GM12878 (cell line): ENCODE results near the gene TMED5. TPM values are rescaled to one million over a fixed set of nuclear protein-coding genes. Genes with fewer than 3 reads are reported as not detected.
"Not testable (repeated sequence)": the region's sequence is repeated elsewhere in the genome, so short reads cannot be mapped to it uniquely, and the experiment has no call there.

Source experiments
- ATAC-seq: fragments of 200-7000 bp; cut with Tn5 transposase; 3 replicates; pipeline ENCODE4 v1.9.1; 2020; ENCODE audit warnings: mild to moderate bottlenecking, moderate library complexity
- BruUV-seq: library from RNA; stranded (reverse); fragments of 400-500 nt; replicated peaks from 2 replicates; lab custom pipeline; 2021; lab: Mats Ljungman, UMichigan
- CTCF ChIA-PET: fragments of 300-600 bp; sonication (Branson Sonifier 250); formaldehyde crosslinking; extraction: SDS; loops from one replicate; lab custom pipeline; 2021; ENCODE audit warnings: inconsistent platforms; lab: Yijun Ruan, JAX
- POLR2A ChIA-PET: fragments of 350-600 bp; formaldehyde crosslinking; extraction: SDS; loops from one replicate; lab custom pipeline; 2021; ENCODE audit warnings: inconsistent platforms; lab: Charles Lee
- RAD21 ChIA-PET: fragments of 300-600 bp; sonication (Branson Sonifier 250); formaldehyde crosslinking; loops from one replicate; lab custom pipeline; 2023; ENCODE audit warnings: antibody characterized with exemption; ENCODE audit not compliant: unreplicated experiment; lab: Charles Lee
- SMC1A ChIA-PET: fragments of 300-600 bp; sonication (Branson Sonifier 250); formaldehyde crosslinking; loops from one replicate; lab custom pipeline; 2023; ENCODE audit not compliant: unreplicated experiment, uncharacterized antibody; lab: Charles Lee
- DNase-seq: peaks from one replicate; pipeline ENCODE4 v3.0.0-alpha.2; 2011; ENCODE audit warnings: low read depth, low spot score
- FAIRE-seq: peaks from 3 replicates; lab custom pipeline; 2011; peaks lifted over from hg19 to GRCh38; lab: Jason Lieb, UNC
- H2AFZ ChIP-seq: 2 replicates; pipeline ENCODE4 v1.6.0; 2011; ENCODE audit warnings: low read depth, low read length, control low read depth; ENCODE audit not compliant: control insufficient read depth
- H3K27ac ChIP-seq: 2 replicates; pipeline ENCODE4 v1.5.1; 2011; ENCODE audit warnings: control low read depth; ENCODE audit not compliant: control insufficient read depth, insufficient read depth
- H3K27me3 ChIP-seq, 2 experiments: replicated peaks in 1 of 2; 2 replicates each; pipeline versions ENCODE4 v1.6.0 to v1.6.1; 2011; ENCODE audit warnings: low read length in 1 of 2; ENCODE audit not compliant: control insufficient read depth in 2 of 2, insufficient read depth in 2 of 2
- H3K36me3 ChIP-seq, 2 experiments: 2 replicates each; pipeline ENCODE4 v1.5.1; 2011; ENCODE audit warnings: low read length in 1 of 2; ENCODE audit not compliant: control insufficient read depth in 2 of 2, insufficient read depth in 2 of 2
- H3K4me1 ChIP-seq: 2 replicates; pipeline ENCODE4 v1.6.1; 2011; ENCODE audit warnings: mild to moderate bottlenecking, low read length, moderate library complexity, mixed read lengths; ENCODE audit not compliant: control insufficient read depth, insufficient read depth
- H3K4me2 ChIP-seq: 2 replicates; pipeline ENCODE4 v1.6.0; 2011; ENCODE audit warnings: control low read depth; ENCODE audit not compliant: control insufficient read depth, insufficient read depth
- H3K4me3 ChIP-seq: fragments of 200-600 bp; sonication (generic); 2 replicates; pipeline ENCODE4 v1.5.1; 2016
- H3K79me2 ChIP-seq: 2 replicates; pipeline ENCODE4 v1.6.0; 2011; ENCODE audit warnings: low read length; ENCODE audit not compliant: control insufficient read depth, insufficient read depth
- H3K9ac ChIP-seq: 2 replicates; pipeline ENCODE4 v1.8.0; 2011; ENCODE audit warnings: low read length, control low read depth, mixed read lengths; ENCODE audit not compliant: control insufficient read depth, insufficient read depth
- H3K9me3 ChIP-seq: replicated peaks from 3 replicates; pipeline ENCODE4 v1.5.1; 2011; ENCODE audit warnings: mild to moderate bottlenecking, low read length; ENCODE audit not compliant: control insufficient read depth, insufficient read depth
- H4K20me1 ChIP-seq: 2 replicates; pipeline ENCODE4 v1.6.0; 2011; ENCODE audit not compliant: control insufficient read depth, insufficient read depth
- ZSCAN29 ChIP-seq: fragments of 450-650 bp; IDR thresholded peaks from 2 replicates; pipeline ENCODE4 v1.6.1; 2017; ENCODE audit warnings: mild to moderate bottlenecking, moderate library complexity
- WGBS: methylation state at CpG from one replicate; pipeline ENCODE4 v1.1.6; 2016; ENCODE audit warnings: low lambda C conversion rate; ENCODE audit not compliant: insufficient replicate concordance, insufficient coverage; ENCODE audit errors: missing lambda C conversion rate; 5-methylcytosine and 5-hydroxymethylcytosine counted together
- in situ Hi-C: fragments of 300-500 bp; cut with MboI; formaldehyde crosslinking; loops from 9 replicates; pipeline ENCODE4 v1.14.3; 2018; ENCODE audit warnings: mixed read lengths
- intact Hi-C: fragments of 100-400 bp; cut with micrococcal nuclease; formaldehyde crosslinking; loops from one replicate; pipeline ENCODE4 v1.14.2; 2022; ENCODE audit not compliant: unreplicated experiment
- polyA plus RNA-seq, 11 experiments: library from polyadenylated mRNA; depleted of rRNA in 4 of 11; unstranded in 6 of 11; stranded (reverse) in 5 of 11; fragments of >200 nt; fragmentation: Nextera tagmentation in 4 of 11; fragmentation: Illumina TruSeq in 1 of 11; extraction: Ambion mirVana in 4 of 11; extraction: Trizol in 1 of 11; gene quantifications; 1 replicate in 1 of 11; 2 replicates in 10 of 11; pipeline versions ENCODE4 v1.2.1 to v1.2.3, GENCODE V29; 2011 to 2016; ENCODE audit warnings: inconsistent platforms in 2 of 11, missing spikeins in 2 of 11, low read depth in 1 of 11
- total RNA-seq, 4 experiments: library from RNA; depleted of rRNA in 3 of 4; stranded (reverse); fragments of >200 nt in 3 of 4; fragmentation: Illumina TruSeq in 1 of 4; extraction: Trizol in 1 of 4; gene quantifications; 2 replicates each; pipeline versions ENCODE4 v1.2.1 to v1.2.3, GENCODE V29; 2013 to 2021

Gene TMED5
- total and polyA plus RNA-seq, 10 of the 15 experiments (the other 5 are each of a cell fraction or from before 2014, with no cell fraction given): 18.5 to 80.6 (median 54.0) TPM

DNA sequence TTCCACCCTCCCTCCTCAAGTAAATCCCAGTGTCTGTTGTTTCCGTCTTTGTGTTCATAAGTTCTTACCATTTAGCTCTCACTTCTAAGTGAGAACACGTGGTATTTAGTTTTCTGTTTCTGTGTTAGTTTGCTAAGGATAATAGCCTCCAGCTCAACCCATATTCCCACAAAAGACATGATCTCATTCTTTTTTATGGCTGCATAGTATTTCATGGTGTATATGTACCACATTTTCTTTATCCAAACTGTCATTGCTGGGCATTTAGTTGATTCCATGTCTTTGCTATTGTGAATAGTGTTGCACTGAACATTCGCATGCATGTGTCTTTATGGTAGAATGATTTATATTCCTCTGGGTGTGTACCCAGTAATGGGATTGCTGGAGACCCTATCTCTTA, 5.6 kb downstream of the TMED5 start:
- H3K4me3 ChIP-seq, H2AFZ ChIP-seq, in situ Hi-C loops, ATAC-seq, CTCF ChIA-PET, H3K27me3 ChIP-seq, H3K27ac ChIP-seq, DNase-seq, H3K36me3 ChIP-seq, H3K4me1 ChIP-seq, BruUV-seq, SMC1A ChIA-PET, H4K20me1 ChIP-seq, H3K9ac ChIP-seq, FAIRE-seq: not testable (repeated sequence)
- 100% methylated on average over 3 of the region's 3 CpGs for WGBS
- POLR2A ChIA-PET: interaction anchor here (0.6 to 0.7 kb wide), 2 partner anchors 31 to 707 kb away, joined by 3 to 4 read pairs; no protein-coding TSS in a partner anchor
- intact Hi-C loops: loop anchor here (10.0 kb wide), 1 partner anchor 340 kb away; the partner anchor contains the start of gene RPL5
- Histone ChIP-seq H3K4me2 (peak overlapping the region; percentile 22; the same call in 1 of the 2 replicates), H3K9me3 (peaks cover 11% of the 10 kb centered on the region), H3K79me2 (peaks cover 93% of the 10 kb centered on the region)
- RAD21 ChIA-PET: interaction anchor here (1.6 kb wide), 1 partner anchor 94 kb away, joined by 4 read pairs; no protein-coding TSS in a partner anchor

DNA sequence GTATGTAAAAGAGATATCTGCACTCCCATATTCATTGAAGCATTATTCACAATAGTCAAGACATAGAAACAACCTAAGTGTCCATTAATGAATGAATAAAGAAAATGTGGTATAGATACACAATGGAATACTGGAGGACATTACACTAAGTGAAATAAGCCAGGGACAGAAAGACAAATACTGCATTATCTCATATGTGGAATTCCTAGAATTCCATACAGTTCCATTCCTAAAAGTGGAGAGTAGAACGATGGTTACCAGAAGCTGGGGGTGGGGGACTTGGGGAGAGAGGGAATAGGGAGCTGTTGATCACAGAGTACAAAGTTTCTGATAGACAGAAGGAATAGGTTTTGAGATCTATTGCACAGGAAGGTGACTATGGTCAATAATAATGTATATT, 7.4 kb downstream of the TMED5 start:
- POLR2A ChIA-PET: interaction anchor here (0.5 to 3.0 kb wide), 4 partner anchors 9 to 184 kb away, joined by 3 to 11 read pairs (median 4); no protein-coding TSS in a partner anchor
- SMC1A ChIA-PET: interaction anchor here (1.0 to 3.4 kb wide), 9 partner anchors 9 to 176 kb away, joined by 3 to 17 read pairs (median 5); no protein-coding TSS in a partner anchor
- no peak for TF ChIP-seq ZSCAN29
- DNase-seq (no peak), FAIRE-seq (no peak), ATAC-seq (no peak)
- Histone ChIP-seq H2AFZ (no peak overlapping the region), H3K9me3 (peaks cover 15% of the 10 kb centered on the region), H4K20me1 (no peaks in the 10 kb centered on the region), H3K4me1 (peaks cover 5% of the 10 kb centered on the region; the same call in 1 of the 2 replicates), H3K27me3 (no peaks in the 10 kb centered on the region), H3K36me3 (peaks cover 2 to 7% of the 10 kb centered on the region in 2 experiments; a peak in 3 of 4 replicates), H3K9ac (no peak overlapping the region), H3K79me2 (peaks cover 91% of the 10 kb centered on the region), H3K4me3 (0 out of 2 replicates have a peak overlapping the region, but pooled peaks have one; percentile 12), H3K4me2 (peak overlapping the region; percentile 11; the same call in 1 of the 2 replicates), H3K27ac (no peak overlapping the region)
- CTCF ChIA-PET: interaction anchor here (0.8 to 1.3 kb wide), 8 partner anchors 8 to 202 kb away, joined by 3 to 5 read pairs (median 3); no protein-coding TSS in a partner anchor
- intact Hi-C loops (loop anchor here (10.0 kb wide), 1 partner anchor 338 kb away; the partner anchor contains the start of gene RPL5), in situ Hi-C loops (no loop called here)
- no TSS peak for BruUV-seq
- RAD21 ChIA-PET: interaction anchor here (0.7 to 1.9 kb wide), 7 partner anchors 10 to 94 kb away, joined by 3 to 14 read pairs (median 4); no protein-coding TSS in a partner anchor
- 85% methylated on average over 1 of the region's 1 CpG for WGBS
